ENCODE measurements around the gene GIMAP8. TPM values are rescaled to one million over a fixed set of nuclear protein-coding genes. Genes with fewer than 3 reads are reported as not detected.
"Not testable (repeated sequence)": the region's sequence is repeated elsewhere in the genome, so short reads cannot be mapped to it uniquely, and the experiment has no call there.

The GIMAP8 gene
- total RNA-seq, 1 donor from 2014 or later, result 28.3 TPM

DNA sequence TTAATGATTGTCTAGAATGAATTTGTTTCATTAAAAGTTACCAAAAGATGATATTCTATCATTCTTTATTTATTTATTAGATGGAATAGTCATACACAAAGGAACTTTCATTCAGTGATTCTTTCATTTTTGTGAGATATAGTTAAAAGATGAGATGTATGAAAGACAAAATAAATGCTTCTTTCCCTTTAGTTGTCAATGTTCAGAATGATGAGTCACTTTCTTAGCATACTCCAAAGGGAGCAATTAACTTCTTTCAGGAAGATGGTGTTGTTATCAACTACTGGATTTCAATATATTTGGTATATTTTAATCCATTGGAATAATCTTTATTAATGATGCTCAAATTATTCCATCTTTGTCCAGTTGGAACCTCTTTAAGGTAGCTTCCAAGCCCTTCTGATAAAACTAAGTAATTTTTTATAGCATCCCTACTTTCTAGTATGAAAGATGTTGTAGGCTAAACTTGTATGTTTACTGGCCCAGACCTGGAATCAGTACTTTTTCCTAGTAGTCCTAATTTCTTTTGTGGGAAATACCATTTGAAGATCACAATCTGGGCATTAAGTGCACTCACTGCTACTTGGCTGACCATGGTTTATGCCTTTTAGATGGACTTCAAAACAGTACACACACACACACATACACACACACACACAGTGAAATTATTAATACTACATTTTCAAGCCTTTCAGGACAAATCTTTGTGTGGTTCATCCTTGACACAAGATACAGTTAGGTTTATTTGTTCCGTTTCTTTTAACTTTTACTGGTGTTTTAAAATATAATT lies 66.7 kb downstream of the GIMAP8 start:
- intact Hi-C loops (cut with DNase I), result no loop called here

DNA sequence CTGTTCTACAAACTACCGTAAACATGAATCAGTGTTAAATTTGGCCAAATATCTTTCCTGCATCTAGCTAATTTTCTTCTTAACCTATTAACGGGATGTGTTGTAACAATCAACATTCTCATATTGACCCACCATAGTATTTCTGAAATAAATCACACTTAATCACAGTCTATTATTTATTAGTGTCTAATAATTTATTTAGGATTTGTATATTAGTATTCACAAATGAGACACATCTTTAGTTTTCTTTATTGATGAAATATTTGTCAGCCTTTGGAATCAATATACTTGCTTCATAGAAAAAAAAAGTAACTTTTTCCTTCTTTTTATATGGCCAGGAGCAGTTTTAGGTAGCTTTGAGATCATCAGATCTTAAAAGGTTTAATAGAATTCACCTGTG lies 68.9 kb downstream of the GIMAP8 start:
- no peak overlapping the region for H3K27ac ChIP-seq
- peak overlapping the region in 1 of 2 donors; percentile 26 for H3K4me3 ChIP-seq
- no peaks in the 10 kb centered on the region for H3K9me3 ChIP-seq
- no peaks in the 10 kb centered on the region for H3K27me3 ChIP-seq
- no peaks in the 10 kb centered on the region for H3K36me3 ChIP-seq
- TF ChIP-seq, protein P1, sequence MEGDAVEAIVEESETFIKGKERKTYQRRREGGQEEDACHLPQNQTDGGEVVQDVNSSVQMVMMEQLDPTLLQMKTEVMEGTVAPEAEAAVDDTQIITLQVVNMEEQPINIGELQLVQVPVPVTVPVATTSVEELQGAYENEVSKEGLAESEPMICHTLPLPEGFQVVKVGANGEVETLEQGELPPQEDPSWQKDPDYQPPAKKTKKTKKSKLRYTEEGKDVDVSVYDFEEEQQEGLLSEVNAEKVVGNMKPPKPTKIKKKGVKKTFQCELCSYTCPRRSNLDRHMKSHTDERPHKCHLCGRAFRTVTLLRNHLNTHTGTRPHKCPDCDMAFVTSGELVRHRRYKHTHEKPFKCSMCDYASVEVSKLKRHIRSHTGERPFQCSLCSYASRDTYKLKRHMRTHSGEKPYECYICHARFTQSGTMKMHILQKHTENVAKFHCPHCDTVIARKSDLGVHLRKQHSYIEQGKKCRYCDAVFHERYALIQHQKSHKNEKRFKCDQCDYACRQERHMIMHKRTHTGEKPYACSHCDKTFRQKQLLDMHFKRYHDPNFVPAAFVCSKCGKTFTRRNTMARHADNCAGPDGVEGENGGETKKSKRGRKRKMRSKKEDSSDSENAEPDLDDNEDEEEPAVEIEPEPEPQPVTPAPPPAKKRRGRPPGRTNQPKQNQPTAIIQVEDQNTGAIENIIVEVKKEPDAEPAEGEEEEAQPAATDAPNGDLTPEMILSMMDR (IDR thresholded peaks at IDR 0.05), result no peak
- no peak for DNase-seq (ENCODE audit: low spot score in 2 of 2)
- H3K4me1 ChIP-seq, result no peaks in the 10 kb centered on the region
- intact Hi-C loops (cut with DNase I), result no loop called here

More for the DNA sequence above, 66.7 kb downstream of the GIMAP8 start:
- peak overlapping the region in 1 of 2 donors; percentile 7 for H3K27ac ChIP-seq
- no peak for DNase-seq (ENCODE audit: low spot score in 2 of 2)
- no peaks in the 10 kb centered on the region for H3K27me3 ChIP-seq
- no peaks in the 10 kb centered on the region for H3K36me3 ChIP-seq
- TF ChIP-seq, protein P1 (IDR thresholded peaks at IDR 0.05), result no peak
- peak overlapping the region; percentile 21 to 58 for H3K4me3 ChIP-seq
- H3K4me1 ChIP-seq, result no peaks in the 10 kb centered on the region
- no peaks in the 10 kb centered on the region for H3K9me3 ChIP-seq

- intact Hi-C loops (cut with DNase I), result no loop called here
- H3K36me3 ChIP-seq, result no peaks in the 10 kb centered on the region
- no peaks in the 10 kb centered on the region for H3K27me3 ChIP-seq
- no peaks in the 10 kb centered on the region for H3K4me1 ChIP-seq
- no peaks in the 10 kb centered on the region for H3K9me3 ChIP-seq
- TF ChIP-seq, protein P1 (IDR thresholded peaks at IDR 0.05), result no peak
- no peak for DNase-seq (ENCODE audit: low spot score in 2 of 2)
- H3K27ac ChIP-seq, result no peak overlapping the region
- H3K4me3 ChIP-seq, result no peak overlapping the region
Measured at GRCh38 chr7:150520145-150520544, 69.7 kb downstream of the GIMAP8 start.

DNA sequence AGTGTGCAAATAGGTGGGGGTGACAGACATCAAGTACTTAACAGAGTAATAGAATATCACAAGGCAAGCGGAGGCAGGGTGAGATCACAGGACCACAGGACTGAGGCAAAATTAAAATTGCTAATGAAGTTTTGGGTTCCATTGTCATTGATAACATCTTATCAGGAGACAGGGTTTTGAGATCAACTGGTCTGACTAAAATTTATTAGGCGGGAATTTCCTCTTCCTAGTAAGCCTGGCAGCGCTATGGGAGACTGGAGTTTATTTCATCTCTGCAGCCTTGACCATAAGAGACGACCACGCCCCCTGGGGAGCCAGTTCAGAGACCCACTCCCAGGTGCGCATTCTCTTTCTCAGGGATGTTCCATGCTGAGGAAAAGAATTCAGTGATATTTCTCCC lies 72.5 kb downstream of the GIMAP8 start:
- DNase-seq (ENCODE audit: low spot score in 2 of 2); H3K27me3 ChIP-seq; intact Hi-C loops (cut with DNase I); H3K4me1 ChIP-seq; H3K9me3 ChIP-seq; H3K36me3 ChIP-seq; H3K27ac ChIP-seq; H3K4me3 ChIP-seq: not testable (repeated sequence)

GRCh38 chr7:150524018-150524417 lies 73.6 kb downstream of the GIMAP8 start:
- Histone ChIP-seq H3K27me3 (no peaks in the 10 kb centered on the region), H3K9me3 (no peaks in the 10 kb centered on the region), H3K36me3 (no peaks in the 10 kb centered on the region), H3K4me3 (no peak overlapping the region), H3K4me1 (no peaks in the 10 kb centered on the region), H3K27ac (no peak overlapping the region)
- DNase-seq (ENCODE audit: low spot score in 2 of 2), result no peak
- intact Hi-C loops (cut with DNase I), result no loop called here
- TF ChIP-seq, protein P1 (IDR thresholded peaks at IDR 0.05), result no peak

Other genes starting within 250 kb of the GIMAP8 start
- gene LRRC61, start 127.3 kb upstream of the GIMAP8 start, total RNA-seq, result 14.7 TPM
- 0.11 TPM for gene ACTR3C, start 127.1 kb upstream of the GIMAP8 start, total RNA-seq
- gene RARRES2, start 109.0 kb upstream of the GIMAP8 start, total RNA-seq, result 144 TPM
- 123 TPM for gene REPIN1, start 81.8 kb upstream of the GIMAP8 start, total RNA-seq
- gene ZNF775, start 71.3 kb upstream of the GIMAP8 start, total RNA-seq, result 17.1 TPM
- 9.4 TPM for gene GIMAP7, start 64.2 kb downstream of the GIMAP8 start, total RNA-seq
- 29.5 TPM for gene GIMAP4, start 116.8 kb downstream of the GIMAP8 start, total RNA-seq
- gene GIMAP6, start 181.8 kb downstream of the GIMAP8 start, total RNA-seq, result 37.6 TPM
- gene GIMAP2, start 235.1 kb downstream of the GIMAP8 start, total RNA-seq, result 12.3 TPM